B cell (primary cell): ENCODE measurements around the gene SSC5D. TPM values are rescaled to one million over a fixed set of nuclear protein-coding genes. Genes with fewer than 3 reads are reported as not detected.

Source experiments
- ATAC-seq: fragments of 200-7000 bp; cut with Tn5 transposase; one replicate; pipeline ENCODE4 v1.10.0; 2021; ENCODE audit warnings: low read depth, mild to moderate bottlenecking, moderate number of reproducible peaks, moderate library complexity
- CTCF ChIA-PET: fragments of 350-600 bp; sonication (Branson Sonifier 250); formaldehyde crosslinking; loops from one replicate; lab custom pipeline; 2021; ENCODE audit warnings: antibody characterized with exemption, inconsistent platforms; lab: Charles Lee
- POLR2A ChIA-PET: fragments of 350-600 bp; sonication (Branson Sonifier 250); formaldehyde crosslinking; loops from one replicate; lab custom pipeline; 2021; ENCODE audit warnings: antibody characterized with exemption; lab: Charles Lee
- DNase-seq: peaks from one replicate; pipeline ENCODE4 v3.0.0; 2013
- H2AFZ ChIP-seq: 2 replicates; pipeline ENCODE4 v1.6.1; 2012; ENCODE audit warnings: mild to moderate bottlenecking, low read depth, low read length; ENCODE audit not compliant: insufficient read depth, poor library complexity, severe bottlenecking
- H3K27ac ChIP-seq, 2 donors: 1 replicate in 1 of 2; 2 replicates in 1 of 2; pipeline ENCODE4 v1.5.1; 2012 to 2013; ENCODE audit warnings: low read length in 2 of 2, mild to moderate bottlenecking in 2 of 2, moderate library complexity in 1 of 2
- H3K27me3 ChIP-seq, 4 experiments: fragments of 200-600 bp in 1 of 4; sonication (generic) in 1 of 4; replicated peaks in 1 of 4; 1 replicate in 2 of 4; 2 replicates in 2 of 4; pipeline versions ENCODE4 v1.6.1 to v1.7.0; 2013 to 2016; ENCODE audit warnings: low read length in 3 of 4, mild to moderate bottlenecking in 2 of 4, mixed read lengths in 1 of 4, moderate library complexity in 1 of 4; ENCODE audit not compliant: insufficient read depth in 4 of 4, control insufficient read depth in 3 of 4; ENCODE audit errors: control extremely low read depth in 1 of 4
- H3K36me3 ChIP-seq, 2 experiments: replicated peaks in 1 of 2; 1 replicate in 1 of 2; 2 replicates in 1 of 2; pipeline versions ENCODE4 v1.6.1 to v1.7.1; 2013; ENCODE audit warnings: low read length in 1 of 2; ENCODE audit not compliant: insufficient read depth in 2 of 2, control insufficient read depth in 1 of 2; ENCODE audit errors: control extremely low read depth in 1 of 2, extremely low read depth in 1 of 2
- H3K4me1 ChIP-seq, 2 donors: fragments of 200-600 bp in 1 of 2; sonication (generic) in 1 of 2; 1 replicate in 1 of 2; 2 replicates in 1 of 2; pipeline versions ENCODE4 v1.5.1 to v1.6.1; 2013 to 2017; ENCODE audit warnings: low read length in 2 of 2; ENCODE audit not compliant: control insufficient read depth in 2 of 2, insufficient read depth in 2 of 2
- H3K4me2 ChIP-seq: replicated peaks from 2 replicates; pipeline ENCODE3; 2012; ENCODE audit warnings: mild to moderate bottlenecking, low read depth, low read length; ENCODE audit not compliant: poor library complexity, severe bottlenecking
- H3K4me3 ChIP-seq, 5 experiments: fragments of 200-600 bp in 1 of 5; sonication (generic) in 1 of 5; 1 replicate in 3 of 5; 2 replicates in 2 of 5; pipeline versions ENCODE4 v1.5.1 to v1.7.0; 2011 to 2016; ENCODE audit warnings: low read length in 4 of 5, mild to moderate bottlenecking in 4 of 5, low read depth in 2 of 5, control low read depth in 1 of 5, moderate library complexity in 1 of 5; ENCODE audit not compliant: insufficient read depth in 1 of 5; ENCODE audit errors: control extremely low read depth in 1 of 5, extremely low read depth in 1 of 5
- H3K79me2 ChIP-seq: fragments of 200-600 bp; sonication (generic); one replicate; pipeline ENCODE4 v1.6.0; 2016; ENCODE audit warnings: low read length; ENCODE audit not compliant: control insufficient read depth, insufficient read depth
- H3K9ac ChIP-seq: fragments of 200-600 bp; sonication (generic); 2 replicates; pipeline ENCODE4 v1.6.1; 2017; ENCODE audit warnings: mild to moderate bottlenecking, low read length, moderate library complexity
- H3K9me3 ChIP-seq, 3 donors: one replicate each; pipeline versions ENCODE4 v1.6.1 to v1.7.1; 2013; ENCODE audit warnings: low read length in 2 of 3; ENCODE audit not compliant: control insufficient read depth in 2 of 3, insufficient read depth in 1 of 3; ENCODE audit errors: control extremely low read depth in 1 of 3
- H4K20me1 ChIP-seq: 2 replicates; pipeline ENCODE4 v1.6.0; 2012; ENCODE audit warnings: mild to moderate bottlenecking, low read length; ENCODE audit not compliant: insufficient read depth, control insufficient read depth, poor library complexity, severe bottlenecking
- H3K27ac Mint-ChIP-seq: one replicate; pipeline ENCODE4 v1.8.0; 2021; ENCODE audit warnings: mixed read lengths
- H3K27me3 Mint-ChIP-seq: one replicate; pipeline ENCODE4 v1.8.0; 2021; ENCODE audit warnings: mixed read lengths
- H3K4me1 Mint-ChIP-seq: one replicate; pipeline ENCODE4 v1.8.0; 2021; ENCODE audit warnings: mixed read lengths
- H3K4me3 Mint-ChIP-seq: one replicate; pipeline ENCODE4 v1.8.0; 2021; ENCODE audit warnings: mixed read lengths
- H3K9me3 Mint-ChIP-seq: one replicate; pipeline ENCODE4 v1.8.0; 2022; ENCODE audit warnings: mixed read lengths; ENCODE audit not compliant: insufficient read depth
- CTCF ChIP-seq: fragments of 200-600 bp; IDR thresholded peaks from one replicate; pipeline ENCODE4 v1.8.0; 2022; ENCODE audit warnings: antibody characterized with exemption, mild to moderate bottlenecking
- EZH2 ChIP-seq: IDR thresholded peaks from 2 replicates; pipeline ENCODE4 v1.6.1; 2012; ENCODE audit warnings: borderline replicate concordance, low read depth, mild to moderate bottlenecking, moderate library complexity, low read length; ENCODE audit not compliant: insufficient read depth, poor library complexity, severe bottlenecking
- WGBS: methylation state at CpG from one replicate; pipeline ENCODE4 v1.1.5; 2013; ENCODE audit warnings: missing lambda C conversion rate; ENCODE audit not compliant: insufficient coverage; 5-methylcytosine and 5-hydroxymethylcytosine counted together
- intact Hi-C: fragments of 100-400 bp; cut with micrococcal nuclease; formaldehyde crosslinking; loops from one replicate; pipeline ENCODE4 v1.10.0; 2022
- polyA plus RNA-seq: library from polyadenylated mRNA; depleted of rRNA; stranded (reverse); fragments of >200 nt; gene quantifications from 2 replicates; pipeline ENCODE4 v1.2.3, GENCODE V29; 2012
- total RNA-seq, 2 donors: library from RNA; stranded (reverse); fragments of 120-200 nt in 1 of 2; gene quantifications; 1 replicate in 1 of 2; 2 replicates in 1 of 2; pipeline versions ENCODE4 v1.2.3 to v1.2.4, GENCODE V29; 2013 to 2022

Gene SSC5D
- total and polyA plus RNA-seq, 2 donors (not counting 1 experiment from before 2014, with no cell fraction given), result 0.22 to 0.44 TPM

- no peaks in the 10 kb centered on the region for H3K79me2 ChIP-seq
- ATAC-seq, result no peak
- Mint-ChIP-seq H3K9me3 (no peaks in the 10 kb centered on the region), H3K27me3 (no peaks in the 10 kb centered on the region), H3K4me3 (peak overlapping the region; percentile 87), H3K4me1 (peaks cover 20% of the 10 kb centered on the region), H3K27ac (no peak overlapping the region)
- H4K20me1 ChIP-seq, result no peaks in the 10 kb centered on the region
- no peak overlapping the region for H3K4me3 ChIP-seq
- H3K9ac ChIP-seq, result no peak overlapping the region
- intact Hi-C loops, result no loop called here
- POLR2A ChIA-PET, result interaction anchor here (0.5 to 1.1 kb wide), 2 partner anchors 9 to 16 kb away, joined by 3 to 4 read pairs; no protein-coding TSS in a partner anchor
- peaks cover 0 to 3% (median 0%) of the 10 kb centered on the region in 3 donors for H3K9me3 ChIP-seq
- peaks cover 0 to 2% of the 10 kb centered on the region in 2 experiments for H3K36me3 ChIP-seq
- TF ChIP-seq EZH2, result no peak
- TF ChIP-seq CTCF, result no peak
- H3K4me2 ChIP-seq, result no peak overlapping the region
- CTCF ChIA-PET, result interaction anchor here (1.8 to 2.6 kb wide), 2 partner anchors 8 to 44 kb away, joined by 8 to 11 read pairs; no protein-coding TSS in a partner anchor
- H2AFZ ChIP-seq, result no peak overlapping the region
- DNase-seq, result no peak
- H3K27ac ChIP-seq, result no peak overlapping the region
- H3K27me3 ChIP-seq, result no peaks in the 10 kb centered on the region
- WGBS, result 83% methylated on average over 5 of the region's 8 CpGs
- peaks cover 10 to 14% of the 10 kb centered on the region in 2 donors for H3K4me1 ChIP-seq
Observed at GRCh38 chr19:55459551-55459949, 28.7 kb upstream of the SSC5D start.

- Histone ChIP-seq H3K27ac (no peak overlapping the region), H2AFZ (no peak overlapping the region), H3K4me1 (peaks cover 10 to 14% of the 10 kb centered on the region in 2 donors)
Observed at GRCh38 chr19:55459950-55460657, 28.1 kb upstream of the SSC5D start.

More at GRCh38 chr19:55459950-55460657, 28.1 kb upstream of the SSC5D start:
- H3K27me3 Mint-ChIP-seq, result no peaks in the 10 kb centered on the region
- Histone ChIP-seq H3K27me3 (no peaks in the 10 kb centered on the region), H3K4me2 (peak overlapping the region; percentile 89), H3K4me3 (no peak overlapping the region), H4K20me1 (no peaks in the 10 kb centered on the region), H3K9ac (no peak overlapping the region), H3K36me3 (peaks cover 0 to 2% of the 10 kb centered on the region in 2 experiments), H3K9me3 (peaks cover 0 to 3% (median 0%) of the 10 kb centered on the region in 3 donors), H3K79me2 (no peaks in the 10 kb centered on the region)
- H3K9me3 Mint-ChIP-seq, result no peaks in the 10 kb centered on the region
- 82% methylated on average over 7 of the region's 16 CpGs for WGBS
- TF ChIP-seq EZH2 (no peak), CTCF (no peak)
- CTCF ChIA-PET, result interaction anchor here (1.8 to 1.9 kb wide), 2 partner anchors 15 to 44 kb away, joined by 8 to 11 read pairs; partner anchors contain the start of gene ZNF628
- ATAC-seq (no peak), DNase-seq (no peak)
- H3K4me1 Mint-ChIP-seq, result peaks cover 20% of the 10 kb centered on the region
- peak overlapping the region; percentile 46 for H3K27ac Mint-ChIP-seq
- intact Hi-C loops, result loop anchor here (2.0 to 5.0 kb wide), 3 partner anchors 43 to 179 kb away; partner anchors contain the start of genes HSPBP1 and UBE2S
- peak overlapping the region; percentile 87 for H3K4me3 Mint-ChIP-seq
- POLR2A ChIA-PET, result interaction anchor here (0.5 to 1.1 kb wide), 2 partner anchors 9 to 16 kb away, joined by 3 to 4 read pairs; no protein-coding TSS in a partner anchor
